Astrocyte (in vitro differentiated cells and primary cell): Measurements from ENCODE around the gene ATXN1. TPM values are rescaled to one million over a fixed set of nuclear protein-coding genes. Genes with fewer than 3 reads are reported as not detected.

Source experiments
- DNase-seq: peaks from one replicate; pipeline ENCODE4 v3.0.0-alpha.2; 2010; ENCODE audit warnings: low read depth
- FAIRE-seq: peaks from 2 replicates; lab custom pipeline; 2011; peaks lifted over from hg19 to GRCh38; lab: Jason Lieb, UNC
- H2AFZ ChIP-seq: 2 replicates; pipeline ENCODE4 v1.6.0; 2012; ENCODE audit warnings: low read depth, low read length, inconsistent platforms
- H3K27ac ChIP-seq: 2 replicates; pipeline ENCODE4 v1.5.1; 2011; ENCODE audit warnings: low read depth, low read length, inconsistent platforms
- H3K27me3 ChIP-seq: 2 replicates; pipeline ENCODE4 v1.6.0; 2011; ENCODE audit warnings: low read length, inconsistent platforms; ENCODE audit not compliant: insufficient read depth
- H3K36me3 ChIP-seq: 2 replicates; pipeline ENCODE4 v1.5.1; 2011; ENCODE audit warnings: low read length, inconsistent platforms; ENCODE audit not compliant: insufficient read depth
- H3K4me1 ChIP-seq: 2 replicates; pipeline ENCODE4 v1.5.1; 2011; ENCODE audit warnings: low read length, inconsistent platforms; ENCODE audit not compliant: insufficient read depth
- H3K4me2 ChIP-seq: 2 replicates; pipeline ENCODE4 v1.6.0; 2012; ENCODE audit warnings: low read length, inconsistent platforms
- H3K4me3 ChIP-seq: 2 replicates; pipeline ENCODE4 v1.5.1; 2011; ENCODE audit warnings: low read depth, mild to moderate bottlenecking, low read length, inconsistent platforms; ENCODE audit not compliant: insufficient read depth
- H3K79me2 ChIP-seq: 2 replicates; pipeline ENCODE4 v1.6.0; 2012; ENCODE audit warnings: mild to moderate bottlenecking, low read length, inconsistent platforms; ENCODE audit not compliant: insufficient read depth
- H3K9ac ChIP-seq: 2 replicates; pipeline ENCODE4 v1.6.0; 2012; ENCODE audit warnings: mild to moderate bottlenecking, low read length, inconsistent platforms
- H3K9me3 ChIP-seq: 2 replicates; pipeline ENCODE4 v1.5.1; 2012; ENCODE audit warnings: low read depth, mild to moderate bottlenecking, low read length, inconsistent platforms; ENCODE audit not compliant: insufficient read depth
- H4K20me1 ChIP-seq: 2 replicates; pipeline ENCODE4 v1.6.0; 2012; ENCODE audit warnings: low read length, inconsistent platforms; ENCODE audit not compliant: insufficient read depth
- H3K27ac Mint-ChIP-seq: one replicate; pipeline ENCODE4 v1.8.0; 2021; ENCODE audit warnings: mild to moderate bottlenecking, mixed read lengths; ENCODE audit not compliant: unreplicated experiment
- H3K27me3 Mint-ChIP-seq: one replicate; pipeline ENCODE4 v1.8.0; 2021; ENCODE audit warnings: low read depth, mixed read lengths; ENCODE audit not compliant: unreplicated experiment
- H3K36me3 Mint-ChIP-seq: one replicate; pipeline ENCODE4 v1.8.0; 2021; ENCODE audit warnings: low read depth, mixed read lengths; ENCODE audit not compliant: unreplicated experiment
- H3K4me1 Mint-ChIP-seq: one replicate; pipeline ENCODE4 v1.8.0; 2021; ENCODE audit warnings: low read depth, mixed read lengths; ENCODE audit not compliant: unreplicated experiment
- H3K4me3 Mint-ChIP-seq: one replicate; pipeline ENCODE4 v1.8.0; 2021; ENCODE audit warnings: mild to moderate bottlenecking, moderate library complexity, mixed read lengths; ENCODE audit not compliant: unreplicated experiment
- H3K9me3 Mint-ChIP-seq: one replicate; pipeline ENCODE4 v1.8.0; 2021; ENCODE audit warnings: mild to moderate bottlenecking, mixed read lengths; ENCODE audit not compliant: unreplicated experiment
- CTCF ChIP-seq: IDR thresholded peaks from 2 replicates; pipeline ENCODE4 v1.5.1; 2011; ENCODE audit warnings: low read depth, mild to moderate bottlenecking, inconsistent platforms, low read length, moderate library complexity; ENCODE audit not compliant: insufficient read depth
- EZH2 ChIP-seq: IDR thresholded peaks from 2 replicates; pipeline ENCODE4 v1.6.1; 2012; ENCODE audit warnings: mild to moderate bottlenecking, low read length, inconsistent platforms; ENCODE audit not compliant: insufficient read depth
- total RNA-seq: library from RNA; stranded (reverse); gene quantifications from 2 replicates; pipeline ENCODE4 v1.2.1, GENCODE V29; 2021

ATXN1 gene
- total RNA-seq, 1 donor from 2014 or later = 70.9 TPM

GRCh38 chr6:16284472-16284871 lies 476.8 kb downstream of the ATXN1 start:
- Mint-ChIP-seq H3K4me3 (no peak overlapping the region), H3K36me3 (peaks cover 2% of the 10 kb centered on the region), H3K27ac (no peak overlapping the region), H3K27me3 (peaks cover 15% of the 10 kb centered on the region), H3K4me1 (peaks cover 3% of the 10 kb centered on the region), H3K9me3 (peaks cover 5% of the 10 kb centered on the region)
- H3K4me1 ChIP-seq = peaks cover 3% of the 10 kb centered on the region
- no peaks in the 10 kb centered on the region for H3K36me3 ChIP-seq
- no peak for FAIRE-seq
- no peaks in the 10 kb centered on the region for H3K9me3 ChIP-seq
- no peak overlapping the region for H3K9ac ChIP-seq
- H4K20me1 ChIP-seq = no peaks in the 10 kb centered on the region
- no peaks in the 10 kb centered on the region for H3K79me2 ChIP-seq
- no peak overlapping the region for H2AFZ ChIP-seq
- H3K27ac ChIP-seq = no peak overlapping the region
- no peaks in the 10 kb centered on the region for H3K27me3 ChIP-seq
- TF ChIP-seq CTCF (no peak), EZH2 (no peak)
- no peak for DNase-seq
- H3K4me2 ChIP-seq = no peak overlapping the region
- H3K4me3 ChIP-seq = no peak overlapping the region

- no peak overlapping the region for H3K4me3 Mint-ChIP-seq
- Histone ChIP-seq H3K27ac (no peak overlapping the region), H4K20me1 (no peaks in the 10 kb centered on the region), H3K79me2 (no peaks in the 10 kb centered on the region), H3K27me3 (no peaks in the 10 kb centered on the region), H3K9ac (no peak overlapping the region), H3K36me3 (no peaks in the 10 kb centered on the region), H3K4me2 (no peak overlapping the region), H3K9me3 (no peaks in the 10 kb centered on the region), H3K4me3 (no peak overlapping the region), H2AFZ (no peak overlapping the region), H3K4me1 (peaks cover 14% of the 10 kb centered on the region)
- no peak for FAIRE-seq
- H3K27ac Mint-ChIP-seq = no peak overlapping the region
- no peak for DNase-seq
- TF ChIP-seq CTCF (no peak), EZH2 (no peak)
- no peaks in the 10 kb centered on the region for H3K36me3 Mint-ChIP-seq
- peaks cover 5% of the 10 kb centered on the region for H3K9me3 Mint-ChIP-seq
- H3K4me1 Mint-ChIP-seq = peaks cover 16% of the 10 kb centered on the region
- peaks cover 13% of the 10 kb centered on the region for H3K27me3 Mint-ChIP-seq
These were observed 478.9 kb downstream of the ATXN1 start for GRCh38 chr6:16282370-16282769.

GRCh38 chr6:16279243-16279642 lies 482.0 kb downstream of the ATXN1 start:
- no peaks in the 10 kb centered on the region for H4K20me1 ChIP-seq
- no peak overlapping the region for H3K4me2 ChIP-seq
- H3K4me3 ChIP-seq = no peak overlapping the region
- H3K27me3 ChIP-seq = no peaks in the 10 kb centered on the region
- no peak overlapping the region for H2AFZ ChIP-seq
- H3K9me3 ChIP-seq = no peaks in the 10 kb centered on the region
- H3K36me3 ChIP-seq = no peaks in the 10 kb centered on the region
- TF ChIP-seq EZH2 (no peak), CTCF (no peak)
- H3K4me1 Mint-ChIP-seq = peaks cover 30% of the 10 kb centered on the region
- no peaks in the 10 kb centered on the region for H3K79me2 ChIP-seq
- H3K9ac ChIP-seq = no peak overlapping the region
- FAIRE-seq (no peak), DNase-seq (no peak)
- H3K36me3 Mint-ChIP-seq = no peaks in the 10 kb centered on the region
- H3K27ac Mint-ChIP-seq = no peak overlapping the region
- H3K4me1 ChIP-seq = peaks cover 18% of the 10 kb centered on the region
- H3K4me3 Mint-ChIP-seq = no peak overlapping the region
- H3K27me3 Mint-ChIP-seq = peaks cover 6% of the 10 kb centered on the region
- peaks cover 5% of the 10 kb centered on the region for H3K9me3 Mint-ChIP-seq
- no peak overlapping the region for H3K27ac ChIP-seq
